Measurements from ENCODE around the gene ZPBP.

DNA sequence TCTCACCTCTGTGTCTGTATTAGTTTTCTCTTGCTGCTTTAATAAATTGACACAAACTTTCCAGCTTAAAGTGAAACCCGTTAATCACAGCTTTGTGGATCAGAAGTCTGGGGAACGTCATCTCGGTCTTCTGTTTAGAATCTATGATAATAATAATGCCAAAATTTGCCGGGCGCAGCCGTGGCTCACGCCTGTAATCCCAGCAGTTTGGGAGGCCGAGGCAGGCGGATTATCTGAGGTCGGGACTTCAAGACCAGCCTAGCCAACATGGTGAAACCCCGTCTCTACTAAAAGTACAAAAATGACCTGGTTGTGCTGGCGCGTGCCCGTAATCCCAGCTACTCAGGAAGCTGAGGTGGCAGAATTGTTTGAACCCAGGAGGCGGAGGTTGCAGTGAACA, 8.8 kb upstream of the ZPBP start:
- TF ChIP-seq, protein P1, sequence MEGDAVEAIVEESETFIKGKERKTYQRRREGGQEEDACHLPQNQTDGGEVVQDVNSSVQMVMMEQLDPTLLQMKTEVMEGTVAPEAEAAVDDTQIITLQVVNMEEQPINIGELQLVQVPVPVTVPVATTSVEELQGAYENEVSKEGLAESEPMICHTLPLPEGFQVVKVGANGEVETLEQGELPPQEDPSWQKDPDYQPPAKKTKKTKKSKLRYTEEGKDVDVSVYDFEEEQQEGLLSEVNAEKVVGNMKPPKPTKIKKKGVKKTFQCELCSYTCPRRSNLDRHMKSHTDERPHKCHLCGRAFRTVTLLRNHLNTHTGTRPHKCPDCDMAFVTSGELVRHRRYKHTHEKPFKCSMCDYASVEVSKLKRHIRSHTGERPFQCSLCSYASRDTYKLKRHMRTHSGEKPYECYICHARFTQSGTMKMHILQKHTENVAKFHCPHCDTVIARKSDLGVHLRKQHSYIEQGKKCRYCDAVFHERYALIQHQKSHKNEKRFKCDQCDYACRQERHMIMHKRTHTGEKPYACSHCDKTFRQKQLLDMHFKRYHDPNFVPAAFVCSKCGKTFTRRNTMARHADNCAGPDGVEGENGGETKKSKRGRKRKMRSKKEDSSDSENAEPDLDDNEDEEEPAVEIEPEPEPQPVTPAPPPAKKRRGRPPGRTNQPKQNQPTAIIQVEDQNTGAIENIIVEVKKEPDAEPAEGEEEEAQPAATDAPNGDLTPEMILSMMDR (IDR thresholded peaks at IDR 0.05; ENCODE audit: low read depth, low read length, missing input control): no peak
- TF ChIP-seq ZBTB33 (IDR thresholded peaks at IDR 0.05) (no peak), HNF4G (IDR thresholded peaks at IDR 0.05) (no peak), JUND (IDR thresholded peaks at IDR 0.05) (no peak), RAD21 (IDR thresholded peaks at IDR 0.05) (no peak)

All from liver (tissue), 3 donors.